VCaP (cell line): ENCODE measurements around the gene CBX7.

Experiments used
- H3K27ac ChIP-seq: fragments of 450-650 bp; 2 replicates; pipeline ENCODE4 v1.5.1; 2017
- TF ChIP-seq, protein P1 (sequence below): fragments of 450-650 bp; conservative IDR thresholded peaks from 2 replicates; pipeline ENCODE4 v1.5.1; 2017; ENCODE audit warnings: mild to moderate bottlenecking, moderate library complexity

The CBX7 gene

DNA sequence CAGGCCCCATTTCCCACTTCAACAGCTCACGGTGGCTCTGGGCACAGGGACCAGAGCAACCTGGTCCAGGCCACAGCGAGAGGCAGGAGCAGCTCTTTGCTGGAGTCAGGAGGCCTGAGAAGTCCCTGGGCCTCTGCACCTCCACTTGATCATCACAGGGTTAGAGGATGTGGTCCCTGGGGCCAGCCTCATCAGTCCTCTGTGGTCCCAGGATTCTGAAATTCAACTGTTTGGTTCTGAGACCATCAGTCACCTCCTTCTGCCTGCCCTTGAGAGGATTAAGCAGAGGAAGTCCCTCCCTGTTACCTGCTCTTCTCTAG lies 24.9 kb upstream of the CBX7 start:
- no peak overlapping the region for H3K27ac ChIP-seq
- TF ChIP-seq, protein P1, sequence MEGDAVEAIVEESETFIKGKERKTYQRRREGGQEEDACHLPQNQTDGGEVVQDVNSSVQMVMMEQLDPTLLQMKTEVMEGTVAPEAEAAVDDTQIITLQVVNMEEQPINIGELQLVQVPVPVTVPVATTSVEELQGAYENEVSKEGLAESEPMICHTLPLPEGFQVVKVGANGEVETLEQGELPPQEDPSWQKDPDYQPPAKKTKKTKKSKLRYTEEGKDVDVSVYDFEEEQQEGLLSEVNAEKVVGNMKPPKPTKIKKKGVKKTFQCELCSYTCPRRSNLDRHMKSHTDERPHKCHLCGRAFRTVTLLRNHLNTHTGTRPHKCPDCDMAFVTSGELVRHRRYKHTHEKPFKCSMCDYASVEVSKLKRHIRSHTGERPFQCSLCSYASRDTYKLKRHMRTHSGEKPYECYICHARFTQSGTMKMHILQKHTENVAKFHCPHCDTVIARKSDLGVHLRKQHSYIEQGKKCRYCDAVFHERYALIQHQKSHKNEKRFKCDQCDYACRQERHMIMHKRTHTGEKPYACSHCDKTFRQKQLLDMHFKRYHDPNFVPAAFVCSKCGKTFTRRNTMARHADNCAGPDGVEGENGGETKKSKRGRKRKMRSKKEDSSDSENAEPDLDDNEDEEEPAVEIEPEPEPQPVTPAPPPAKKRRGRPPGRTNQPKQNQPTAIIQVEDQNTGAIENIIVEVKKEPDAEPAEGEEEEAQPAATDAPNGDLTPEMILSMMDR = no peak

DNA sequence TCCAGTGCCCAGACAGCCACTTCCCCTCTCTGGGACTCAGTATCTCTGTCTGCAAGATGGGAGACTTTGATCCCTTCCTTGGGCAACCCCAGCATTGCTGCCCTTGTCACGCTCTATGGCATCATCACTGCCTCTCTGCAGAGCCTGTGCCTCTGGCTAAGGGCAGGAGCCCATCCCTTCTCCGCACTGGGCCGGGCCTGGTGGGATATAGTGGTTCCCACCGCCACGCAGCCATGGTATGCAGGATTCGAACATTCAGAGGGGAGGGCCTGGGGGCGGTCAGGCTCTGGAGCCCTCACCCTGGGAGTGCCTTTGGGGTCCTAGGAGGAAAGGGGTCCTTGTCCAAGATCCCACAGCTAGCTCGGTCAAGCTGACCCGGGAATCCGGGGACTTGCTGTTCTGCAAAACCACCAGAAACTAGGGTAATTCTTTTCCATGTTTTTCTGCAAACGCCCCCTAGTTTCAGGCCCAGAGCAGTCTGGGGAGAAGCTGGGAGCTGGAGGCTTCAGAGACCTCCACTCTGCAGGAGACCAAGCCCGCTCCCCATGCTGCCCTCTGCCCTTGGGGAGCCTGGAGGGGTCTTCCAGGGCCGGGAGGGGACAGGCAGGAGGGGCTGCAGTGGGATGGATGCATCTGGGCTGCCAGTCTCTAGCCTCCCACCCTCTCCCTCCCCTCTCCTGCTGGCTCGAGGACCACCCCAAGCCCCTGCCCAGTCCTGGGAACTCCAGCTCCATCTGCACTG lies 24.4 kb upstream of the CBX7 start:
- no peak overlapping the region for H3K27ac ChIP-seq
- TF ChIP-seq, protein P1 = no peak

DNA sequence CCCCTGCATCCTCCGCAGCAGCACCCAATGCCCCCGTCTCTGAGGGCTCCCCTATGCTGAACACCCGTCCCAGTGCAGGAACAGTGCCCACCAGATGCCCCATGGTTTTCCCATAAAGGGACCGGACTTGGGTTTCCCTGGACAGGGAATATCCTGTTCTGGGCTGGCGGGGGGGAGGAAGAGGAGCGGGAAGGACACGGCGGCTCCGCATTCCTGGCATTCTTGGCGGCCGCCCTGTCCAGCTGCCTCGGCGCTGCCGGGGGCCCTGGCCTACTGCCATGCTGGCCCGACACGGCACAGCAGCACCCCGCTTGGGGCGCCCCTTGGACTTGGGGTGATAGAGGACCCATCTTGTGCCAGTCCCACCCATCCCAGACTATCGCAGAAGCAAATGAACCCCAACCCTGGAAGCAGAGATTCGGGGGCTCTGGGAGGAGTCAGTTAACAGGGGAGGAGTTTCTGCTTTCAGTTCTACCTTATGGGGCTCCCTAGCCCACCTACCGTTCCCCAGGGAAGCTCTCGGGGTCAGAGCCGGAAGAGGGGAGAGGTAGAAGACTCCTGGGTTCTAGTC lies 23.7 kb upstream of the CBX7 start:
- TF ChIP-seq, protein P1 = no peak
- H3K27ac ChIP-seq = no peak overlapping the region

DNA sequence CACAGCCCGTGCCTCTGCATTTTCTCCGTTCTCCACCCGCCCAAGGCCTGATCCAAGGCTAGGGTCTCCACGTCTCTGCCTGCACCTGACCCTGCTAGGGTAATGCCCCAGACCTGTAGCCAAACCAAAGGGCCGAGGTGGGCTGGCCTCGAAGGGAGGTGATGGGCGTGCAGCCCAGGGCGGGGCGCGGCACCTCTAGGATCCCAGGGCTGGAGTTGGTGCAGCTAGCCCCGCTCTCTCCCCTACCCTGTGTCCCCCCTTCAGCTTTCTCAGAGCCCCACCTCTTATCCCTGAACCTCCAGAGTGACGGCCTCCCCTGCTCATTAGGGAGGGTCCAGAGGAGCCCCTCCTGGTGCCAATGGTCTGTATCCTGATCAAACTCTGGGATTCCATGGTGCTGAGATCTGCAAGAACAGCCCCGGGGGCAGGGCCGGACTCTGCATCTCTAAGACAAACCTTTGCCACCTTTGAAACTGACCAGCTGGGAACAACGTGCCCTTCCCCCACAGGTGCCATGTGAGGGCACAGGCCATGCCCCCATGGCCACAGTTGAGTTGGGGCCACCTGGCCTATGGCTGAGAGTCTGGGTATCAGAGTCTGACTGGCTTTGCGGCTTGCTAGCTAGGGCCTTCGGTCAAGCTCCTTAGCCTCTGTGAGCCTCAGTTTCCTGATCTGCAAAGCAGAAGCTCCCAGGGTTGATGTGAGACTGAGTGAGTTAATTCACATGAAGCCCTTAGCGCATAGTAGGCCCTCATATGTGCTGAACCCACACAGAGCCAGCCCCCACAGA lies 23.1 kb upstream of the CBX7 start:
- no peak overlapping the region for H3K27ac ChIP-seq
- TF ChIP-seq, protein P1 = no peak

DNA sequence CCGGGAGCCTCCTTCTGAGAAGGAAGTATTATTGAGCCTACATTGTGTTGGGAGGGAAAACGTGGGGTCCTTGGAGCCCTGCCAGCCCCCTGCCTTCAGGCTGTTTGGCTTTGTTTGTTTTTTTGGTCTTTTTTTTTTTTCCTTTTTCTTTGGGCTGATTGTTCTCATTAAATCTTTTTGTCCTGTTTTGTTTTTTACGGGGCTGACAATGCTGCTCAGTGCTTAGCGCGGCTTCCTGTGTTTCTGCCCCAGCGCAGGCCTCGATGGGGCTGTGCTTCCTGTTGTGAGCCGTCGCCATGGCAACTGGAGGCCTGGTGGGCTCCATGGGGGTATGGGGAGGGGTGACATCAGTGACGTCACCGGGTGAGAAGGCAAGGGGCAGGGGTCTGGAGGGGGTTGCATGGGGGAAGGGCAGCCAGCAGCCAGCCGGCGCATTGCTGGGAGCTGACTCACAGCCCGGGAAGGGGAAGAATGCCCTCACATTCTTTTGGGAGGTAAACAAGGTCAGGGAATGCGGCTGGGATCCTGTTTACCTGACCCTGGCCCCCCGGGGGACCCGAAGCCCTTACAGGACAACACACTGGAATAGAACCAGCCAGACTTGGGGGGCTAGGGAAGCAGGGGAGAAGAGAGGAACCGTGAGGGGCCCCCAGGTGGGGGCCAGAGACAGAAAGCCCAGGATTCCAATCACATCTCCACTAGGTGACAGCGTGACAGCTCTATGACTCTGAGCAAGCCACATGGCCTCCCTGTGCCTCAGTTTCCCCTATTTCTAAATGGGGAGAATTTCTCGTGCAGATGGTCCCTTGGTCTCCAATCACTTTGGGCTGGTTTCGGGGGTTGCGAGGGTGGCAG lies 22.2 kb upstream of the CBX7 start:
- no peak overlapping the region for H3K27ac ChIP-seq
- TF ChIP-seq, protein P1 = no peak

DNA sequence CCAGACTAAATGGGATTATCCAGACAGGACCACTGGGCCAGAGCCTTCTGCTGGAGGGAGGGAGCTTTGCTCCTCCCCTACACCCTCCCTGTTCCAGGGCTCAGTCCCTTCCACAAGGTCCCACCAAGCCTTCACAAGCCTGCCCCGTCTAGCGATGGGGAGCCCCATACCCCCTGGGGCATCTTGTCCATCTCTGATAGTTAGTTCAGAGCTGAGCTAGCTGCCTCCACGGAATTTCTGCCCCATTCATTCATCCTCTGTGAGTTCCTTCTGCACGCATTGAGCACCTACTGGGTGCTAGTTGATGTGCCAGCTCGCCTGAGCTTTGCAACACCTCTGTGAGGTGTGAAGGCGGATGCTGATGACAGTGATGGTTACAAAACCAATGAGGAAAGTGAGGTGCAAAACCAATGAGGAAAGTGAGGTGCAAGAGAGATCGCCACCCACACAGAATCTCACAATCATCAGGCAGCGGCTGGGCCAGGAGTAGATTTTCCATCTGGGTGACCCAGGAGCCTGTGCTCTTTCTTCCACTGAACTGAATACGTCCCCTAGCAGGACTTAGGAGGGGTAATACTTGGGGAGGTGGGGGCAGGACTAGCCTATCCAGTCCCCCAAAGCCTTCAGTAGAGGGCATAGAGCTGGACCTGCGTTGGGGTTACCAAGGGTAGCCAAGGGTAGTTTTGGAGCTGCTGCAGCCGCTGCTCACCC lies 21.5 kb upstream of the CBX7 start:
- H3K27ac ChIP-seq = no peak overlapping the region
- TF ChIP-seq, protein P1 = no peak
